ENCODE results near the gene TMEM132D.
"Not testable (repeated sequence)": the region's sequence is repeated elsewhere in the genome, so short reads cannot be mapped to it uniquely, and the experiment has no call there.

The TMEM132D gene

DNA sequence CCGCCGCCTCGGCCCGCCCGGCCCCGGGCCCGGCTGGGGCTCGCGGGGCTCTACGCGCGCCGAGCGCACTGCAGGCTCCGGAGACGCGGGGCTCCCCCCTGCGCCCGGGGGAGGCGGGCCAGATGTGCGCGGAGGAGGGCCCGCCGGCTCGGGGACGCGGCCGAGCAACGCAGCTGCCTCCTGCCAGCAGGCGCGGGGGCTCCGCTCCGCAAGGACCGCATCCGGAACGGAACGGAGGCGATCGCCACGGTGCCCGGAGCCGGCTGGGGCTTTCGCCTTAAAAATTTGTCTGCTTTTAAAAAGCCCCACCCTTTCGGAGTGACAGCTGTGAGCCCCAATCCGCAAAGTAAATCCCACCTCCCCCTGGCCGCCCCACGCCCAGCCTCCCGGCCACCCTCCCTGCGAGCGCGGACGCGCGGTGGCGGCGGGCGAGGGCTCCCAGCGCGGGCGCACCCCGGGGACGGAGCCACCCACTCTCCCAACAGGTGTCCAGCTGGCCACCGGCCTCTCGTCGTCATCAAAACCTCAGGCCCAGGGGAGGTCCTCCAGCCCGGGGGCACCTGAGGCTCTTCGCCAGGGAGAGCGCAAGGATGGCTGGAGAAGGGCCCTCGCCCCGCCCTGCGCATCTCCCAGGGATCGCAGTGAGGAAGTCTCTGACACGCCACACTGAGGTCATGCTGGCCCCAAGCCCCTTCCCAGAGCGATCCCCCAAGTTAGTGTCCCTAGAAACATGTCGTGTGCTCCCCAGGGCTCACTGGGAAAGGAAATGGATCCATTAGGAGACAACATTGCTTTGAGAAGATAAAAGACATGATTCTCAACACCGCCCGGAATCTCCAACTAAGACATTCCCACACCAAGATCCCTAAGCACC lies at the start of gene TMEM132D:
TMEM132D (minus strand) TSS at position 70 of the 874 bp plus-strand sequence.
- Mint-ChIP-seq H3K9me3 (no peaks in the 10 kb centered on the region), H3K4me3 (no peak within 1 kb of the TSS), H3K27me3 (peaks cover 62% of the 10 kb centered on the region), H3K27ac (no peak within 1 kb of the TSS), H3K4me1 (no peaks in the 10 kb centered on the region)
- DNase-seq (no peak), ATAC-seq (no peak)

GRCh38 chr12:129949651-129950050 lies 45.8 kb upstream of the TMEM132D start:
- no peak for DNase-seq
- Mint-ChIP-seq H3K9me3 (peaks cover 0 to 11% of the 10 kb centered on the region in 2 donors), H3K4me3 (no peak overlapping the region), H3K27ac (no peak overlapping the region), H3K27me3 (no peaks in the 10 kb centered on the region), H3K4me1 (no peaks in the 10 kb centered on the region)
- no peak for ATAC-seq

DNA sequence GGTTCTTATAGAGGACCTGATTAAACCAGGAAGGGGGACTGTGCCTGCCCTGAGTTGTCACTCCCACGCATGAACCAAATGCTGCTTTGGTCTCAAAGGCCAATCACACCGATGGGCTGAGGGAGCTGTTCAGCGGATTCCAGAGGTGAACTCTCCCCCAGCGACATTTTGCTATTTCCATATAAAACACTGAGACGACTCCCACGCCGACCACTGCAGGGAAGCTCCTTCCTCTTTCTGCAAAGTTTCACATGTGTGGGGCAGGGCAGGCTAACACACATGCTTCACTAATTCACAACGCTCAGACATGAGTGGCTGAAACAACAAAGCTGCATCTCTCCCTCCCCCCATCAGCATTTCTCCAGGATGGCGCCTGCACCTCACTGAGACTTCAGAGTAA lies 37.8 kb upstream of the TMEM132D start:
- DNase-seq (no peak), ATAC-seq (no peak)
- Mint-ChIP-seq H3K9me3 (peaks cover 4 to 11% of the 10 kb centered on the region in 2 donors), H3K27me3 (no peaks in the 10 kb centered on the region), H3K4me1 (no peaks in the 10 kb centered on the region), H3K4me3 (no peak overlapping the region), H3K27ac (no peak overlapping the region)

- DNase-seq (no peak), ATAC-seq (no peak)
- H3K27ac Mint-ChIP-seq, result no peak overlapping the region
- peaks cover 4 to 26% of the 10 kb centered on the region in 2 donors for H3K9me3 Mint-ChIP-seq
- H3K27me3 Mint-ChIP-seq, result no peaks in the 10 kb centered on the region
- no peaks in the 10 kb centered on the region for H3K4me1 Mint-ChIP-seq
- no peak overlapping the region for H3K4me3 Mint-ChIP-seq
Measured at GRCh38 chr12:129938089-129938488, 34.3 kb upstream of the TMEM132D start.

DNA sequence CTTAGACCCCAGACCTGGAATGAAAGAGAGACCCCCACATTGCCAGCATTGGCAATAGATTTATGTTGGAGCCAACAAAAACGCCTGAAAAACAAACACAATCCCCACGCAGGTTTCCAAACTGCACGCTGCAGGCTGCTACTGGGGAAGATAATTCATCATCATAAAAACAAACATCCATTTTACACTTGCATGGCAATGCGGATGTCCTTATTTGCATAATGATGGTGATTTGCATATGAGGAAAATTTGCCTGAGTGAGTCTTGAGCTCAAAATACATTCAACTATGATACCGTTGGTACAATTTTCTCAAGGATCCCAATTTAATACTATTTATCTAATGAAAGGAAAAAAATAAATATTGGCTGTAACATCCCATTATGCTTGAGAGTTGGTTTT lies 33.6 kb upstream of the TMEM132D start:
- H3K4me3 Mint-ChIP-seq, result no peak overlapping the region
- H3K27me3 Mint-ChIP-seq, result no peaks in the 10 kb centered on the region
- no peak overlapping the region for H3K27ac Mint-ChIP-seq
- no peak for DNase-seq
- H3K9me3 Mint-ChIP-seq, result peaks cover 4 to 21% of the 10 kb centered on the region in 2 donors
- no peaks in the 10 kb centered on the region for H3K4me1 Mint-ChIP-seq
- no peak for ATAC-seq

DNA sequence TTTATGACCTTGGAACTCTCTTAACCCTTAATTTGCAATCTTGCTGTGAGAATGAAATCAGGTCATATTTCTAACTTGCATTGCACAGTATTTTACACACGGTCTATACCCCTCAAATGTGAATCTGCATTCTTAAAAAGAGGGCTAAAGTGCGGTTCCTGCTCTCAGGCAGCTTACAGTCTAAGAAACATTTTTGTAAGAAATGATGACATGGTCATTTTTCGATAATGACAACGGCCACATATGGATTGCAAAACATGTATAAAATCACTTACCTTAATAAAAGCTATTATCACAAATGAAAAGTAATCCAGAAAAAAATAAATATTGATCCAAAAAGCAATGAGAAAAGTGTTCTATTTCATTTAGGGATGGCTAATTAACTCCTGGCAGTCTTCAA lies 24.8 kb upstream of the TMEM132D start:
- H3K9me3 Mint-ChIP-seq, result peaks cover 4 to 9% of the 10 kb centered on the region in 2 donors
- H3K27me3 Mint-ChIP-seq, result no peaks in the 10 kb centered on the region
- no peak overlapping the region for H3K4me3 Mint-ChIP-seq
- no peak for ATAC-seq
- no peak overlapping the region for H3K27ac Mint-ChIP-seq
- no peaks in the 10 kb centered on the region for H3K4me1 Mint-ChIP-seq
- DNase-seq, result no peak

DNA sequence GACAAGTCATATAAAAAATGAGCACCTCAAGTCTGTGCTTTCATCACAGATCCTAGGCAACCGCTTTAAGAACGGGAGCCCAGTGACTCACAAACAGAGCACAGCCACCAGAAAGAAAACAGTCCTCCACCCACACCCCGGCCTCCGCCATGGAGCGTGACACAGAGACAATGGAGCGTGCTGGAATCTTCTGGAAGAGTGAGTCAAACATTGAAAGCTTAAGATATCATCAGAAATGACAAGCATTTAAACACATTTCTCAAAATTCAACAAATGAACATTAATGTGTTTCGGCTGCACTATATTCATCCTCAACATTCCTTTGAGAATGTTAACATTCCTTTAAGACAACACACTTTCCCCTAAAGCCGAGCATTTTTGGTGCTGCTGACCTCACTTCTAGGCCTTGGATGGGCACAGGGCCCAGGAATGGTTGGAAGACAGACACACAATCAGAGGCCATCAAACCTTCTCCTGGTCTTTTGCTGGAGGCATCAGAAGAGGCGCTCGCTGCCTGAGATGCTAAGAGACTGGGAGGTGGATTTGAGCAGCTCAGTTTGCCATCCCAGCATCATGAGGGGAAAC lies 23.6 kb upstream of the TMEM132D start:
- no peaks in the 10 kb centered on the region for H3K27me3 Mint-ChIP-seq
- H3K9me3 Mint-ChIP-seq, result peaks cover 0 to 7% of the 10 kb centered on the region in 2 donors
- H3K4me1 Mint-ChIP-seq, result no peaks in the 10 kb centered on the region
- no peak overlapping the region for H3K27ac Mint-ChIP-seq
- ATAC-seq (no peak), DNase-seq (no peak)
- H3K4me3 Mint-ChIP-seq, result no peak overlapping the region

DNA sequence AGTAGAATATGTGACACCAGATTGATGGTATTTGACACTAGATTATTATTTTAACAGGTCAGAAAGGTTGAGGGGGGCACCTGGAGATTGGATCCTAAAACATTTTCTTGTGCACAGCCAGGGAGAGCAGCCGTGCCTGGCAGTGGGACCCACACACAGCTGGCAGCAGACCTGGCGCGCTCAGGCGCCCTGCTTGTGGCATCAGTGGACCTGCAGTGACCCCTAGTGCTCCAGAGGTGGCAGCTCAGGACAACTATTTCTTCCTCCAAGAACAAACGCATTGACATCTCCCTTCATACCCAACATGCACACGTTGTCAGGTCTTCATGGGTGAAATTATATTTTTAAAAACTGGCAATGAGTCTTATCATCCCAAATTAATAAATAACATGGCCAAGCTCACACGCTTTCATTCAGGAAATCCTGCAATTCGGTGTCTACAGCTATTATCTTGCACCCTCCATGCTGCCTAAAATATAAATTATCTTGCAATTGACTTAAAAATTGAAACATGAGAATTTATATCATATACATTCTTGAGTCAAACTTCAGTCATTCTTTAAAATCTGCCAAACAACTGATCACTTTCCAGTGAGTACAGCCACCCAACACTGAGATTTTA lies 7.7 kb upstream of the TMEM132D start:
- Mint-ChIP-seq H3K27me3 (peaks cover 22% of the 10 kb centered on the region), H3K4me3 (no peak overlapping the region), H3K4me1 (no peaks in the 10 kb centered on the region), H3K27ac (no peak overlapping the region), H3K9me3 (no peaks in the 10 kb centered on the region)
- peak; percentile 19 to 31 for DNase-seq
- ATAC-seq, result peak; percentile 63

DNA sequence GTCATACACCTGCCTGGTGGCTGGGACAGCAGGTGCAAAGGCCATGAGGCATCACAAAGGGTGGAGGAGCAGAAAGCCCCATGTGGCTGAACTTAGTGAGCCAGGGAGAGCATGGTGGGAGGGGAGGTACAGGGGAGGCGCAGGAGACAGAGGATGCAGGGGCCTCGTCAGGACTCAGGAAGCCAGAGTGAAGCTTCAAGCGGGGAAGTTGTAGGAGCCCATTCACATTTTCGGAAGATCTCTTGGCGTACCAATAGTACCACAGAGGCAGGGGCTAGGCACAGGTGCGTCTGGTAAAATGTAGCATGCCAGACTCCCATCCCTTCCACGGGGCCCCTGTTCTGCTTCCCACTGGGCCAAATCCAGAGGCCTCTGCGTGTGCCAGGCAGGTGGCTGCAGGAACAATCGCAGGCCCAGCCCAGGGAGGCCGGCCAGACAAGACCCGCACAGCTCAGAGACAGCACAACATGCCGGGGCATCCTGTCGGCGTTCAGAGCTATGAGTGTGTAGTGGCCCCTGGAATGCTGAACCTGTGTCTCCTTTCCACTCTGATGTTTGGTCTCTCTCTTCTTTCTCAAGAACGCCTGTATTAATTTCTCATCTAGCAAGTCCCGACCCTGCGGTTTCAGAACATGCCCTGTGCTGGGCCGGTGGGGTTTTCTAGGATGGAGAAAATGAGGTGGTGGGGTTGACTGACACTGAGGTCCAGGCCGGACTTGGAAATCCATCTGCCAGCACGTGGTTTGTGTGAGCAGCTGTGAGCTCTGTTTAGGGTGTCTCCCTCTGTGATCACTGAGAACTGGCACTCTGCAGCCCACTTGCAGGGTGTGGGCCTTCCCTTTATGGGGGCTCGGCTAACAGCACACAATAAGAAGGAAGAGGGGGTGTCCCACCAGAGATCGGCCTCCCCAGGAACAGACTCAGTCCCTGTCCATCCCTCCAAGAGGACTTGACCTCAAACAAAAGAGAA lies 5.5 kb upstream of the TMEM132D start:
- ATAC-seq (peak; percentile 26), DNase-seq (no peak)
- Mint-ChIP-seq H3K27ac (peak overlapping the region in 1 of 2 donors; percentile 19), H3K4me1 (no peaks in the 10 kb centered on the region), H3K27me3 (peaks cover 38% of the 10 kb centered on the region), H3K4me3 (no peak overlapping the region), H3K9me3 (no peaks in the 10 kb centered on the region)

DNA sequence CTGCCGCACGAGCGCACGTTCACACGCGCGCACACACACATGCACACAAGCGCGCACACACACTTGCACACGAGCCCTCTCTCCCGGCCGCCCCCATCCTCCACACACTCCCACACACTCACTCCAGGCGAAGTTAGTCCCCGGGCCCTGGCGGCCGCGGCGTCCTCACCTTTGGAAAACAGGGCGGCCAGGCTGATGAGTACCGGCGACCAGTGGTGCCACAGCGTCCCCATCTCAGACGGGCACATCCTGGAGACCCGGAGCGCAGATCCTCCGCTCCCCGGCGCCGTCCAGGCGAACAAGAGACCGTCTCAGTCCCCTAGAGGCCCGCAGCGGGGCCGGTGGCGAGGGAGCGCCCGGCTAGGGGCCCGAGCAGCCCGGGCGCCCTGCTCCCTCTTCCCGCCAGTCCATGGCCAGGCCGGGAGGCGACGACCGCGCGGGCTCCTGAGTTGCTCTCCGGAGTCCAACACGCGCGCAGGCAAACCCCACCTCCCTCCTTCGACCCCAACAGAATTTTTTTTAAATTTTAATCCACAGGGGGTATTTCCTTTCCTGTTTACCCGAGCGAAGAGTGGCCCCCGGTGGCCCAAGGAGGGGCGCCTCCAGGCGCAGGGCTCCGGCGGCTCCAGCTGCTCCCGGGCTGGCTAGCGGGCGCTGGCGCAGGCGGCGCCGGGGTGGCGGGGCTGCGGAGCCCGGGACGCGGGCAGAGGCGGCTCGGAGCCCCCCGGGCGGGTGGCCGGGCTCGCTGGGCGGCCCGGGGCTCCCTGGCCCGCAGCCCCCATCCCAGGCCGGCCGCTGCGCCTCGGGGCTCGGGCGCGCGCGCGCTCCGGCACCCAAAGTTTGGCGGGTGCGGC lies 506 bp downstream of the TMEM132D start:
- Mint-ChIP-seq H3K4me1 (no peaks in the 10 kb centered on the region), H3K27ac (no peak overlapping the region), H3K4me3 (no peak overlapping the region), H3K27me3 (peaks cover 62% of the 10 kb centered on the region), H3K9me3 (no peaks in the 10 kb centered on the region)
- DNase-seq (no peak), ATAC-seq (no peak)

DNA sequence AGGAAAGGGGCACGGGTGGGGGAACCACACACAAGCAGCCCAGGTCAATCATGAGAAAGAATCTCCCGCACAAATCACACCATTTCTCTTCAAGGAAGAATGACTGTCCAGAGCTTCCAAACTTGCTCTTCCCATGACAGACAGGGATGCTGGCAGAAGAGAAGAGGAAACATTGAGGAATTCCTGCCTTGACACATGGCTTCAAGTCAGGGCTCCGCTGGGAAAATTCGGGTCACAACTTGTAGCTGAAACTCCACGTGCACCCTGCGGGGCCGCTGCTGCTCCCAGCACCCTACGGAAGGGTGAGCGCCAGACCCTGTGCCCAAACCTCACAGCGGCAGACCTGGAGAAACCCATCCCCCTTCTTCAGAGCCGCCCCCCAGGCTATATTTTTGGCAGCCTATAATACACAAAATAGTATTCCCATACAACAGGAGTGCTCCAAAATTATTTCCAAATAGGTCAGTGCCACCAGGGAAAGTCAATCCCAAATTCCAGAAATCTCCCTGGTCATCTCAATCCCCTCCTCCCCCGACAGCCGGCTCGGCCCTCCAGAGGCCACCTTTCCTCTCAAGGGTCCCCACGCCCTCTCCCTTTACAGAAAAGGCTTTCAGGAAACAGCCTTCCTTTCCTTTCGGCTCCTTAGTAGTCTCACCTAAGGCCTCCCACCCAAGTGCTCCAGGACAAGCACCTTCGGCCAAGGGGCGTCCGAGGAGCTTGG lies 1.3 kb downstream of the TMEM132D start:
- Mint-ChIP-seq H3K4me1 (no peaks in the 10 kb centered on the region), H3K27me3 (peaks cover 56% of the 10 kb centered on the region), H3K9me3 (no peaks in the 10 kb centered on the region), H3K27ac (no peak overlapping the region), H3K4me3 (no peak overlapping the region)
- ATAC-seq (no peak), DNase-seq (no peak)

GRCh38 chr12:129901254-129901653 lies 2.6 kb downstream of the TMEM132D start:
- DNase-seq (no peak), ATAC-seq (no peak)
- peaks cover 45% of the 10 kb centered on the region for H3K27me3 Mint-ChIP-seq
- no peaks in the 10 kb centered on the region for H3K4me1 Mint-ChIP-seq
- no peak overlapping the region for H3K27ac Mint-ChIP-seq
- no peak overlapping the region for H3K4me3 Mint-ChIP-seq
- no peaks in the 10 kb centered on the region for H3K9me3 Mint-ChIP-seq

GRCh38 chr12:129900306-129900705 lies 3.5 kb downstream of the TMEM132D start:
- ATAC-seq (no peak), DNase-seq (no peak)
- H3K9me3 Mint-ChIP-seq, result no peaks in the 10 kb centered on the region
- no peak overlapping the region for H3K4me3 Mint-ChIP-seq
- no peaks in the 10 kb centered on the region for H3K4me1 Mint-ChIP-seq
- no peak overlapping the region for H3K27ac Mint-ChIP-seq
- H3K27me3 Mint-ChIP-seq, result peaks cover 35% of the 10 kb centered on the region

DNA sequence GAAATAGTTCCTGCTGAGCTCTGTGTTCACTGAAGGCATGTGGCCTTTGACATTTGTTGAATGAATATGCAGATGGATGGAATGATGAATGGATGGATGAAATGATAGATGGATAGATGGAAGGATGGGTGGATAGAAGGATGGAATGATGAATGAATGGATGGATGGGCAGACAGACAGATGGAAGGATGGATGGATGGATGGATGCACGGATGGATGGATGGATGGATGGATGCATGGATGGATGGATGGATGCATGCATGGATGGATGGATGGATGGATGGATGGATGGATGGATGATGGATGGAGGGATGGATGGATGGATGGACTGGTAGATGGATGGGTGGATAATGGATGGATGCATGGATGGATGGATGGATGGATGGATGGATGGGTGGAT lies 4.8 kb downstream of the TMEM132D start:
- not testable (repeated sequence) for H3K4me3 Mint-ChIP-seq, DNase-seq, ATAC-seq, H3K27ac Mint-ChIP-seq, H3K4me1 Mint-ChIP-seq, H3K9me3 Mint-ChIP-seq
- peaks cover 23% of the 10 kb centered on the region for H3K27me3 Mint-ChIP-seq
